NCI-H146 treated with DMSO at 0.1 percent for 48 hours (cell line): ENCODE data around the gene WWC2.
A peak's percentile ranks its signal among the peaks of the same experiment; 100 is the strongest.

Source experiments
- DNase-seq: peaks from one replicate; lab custom pipeline; 2025; ENCODE audit not compliant: unreplicated experiment; lab: John Stamatoyannopoulos, UW

WWC2 gene

DNA sequence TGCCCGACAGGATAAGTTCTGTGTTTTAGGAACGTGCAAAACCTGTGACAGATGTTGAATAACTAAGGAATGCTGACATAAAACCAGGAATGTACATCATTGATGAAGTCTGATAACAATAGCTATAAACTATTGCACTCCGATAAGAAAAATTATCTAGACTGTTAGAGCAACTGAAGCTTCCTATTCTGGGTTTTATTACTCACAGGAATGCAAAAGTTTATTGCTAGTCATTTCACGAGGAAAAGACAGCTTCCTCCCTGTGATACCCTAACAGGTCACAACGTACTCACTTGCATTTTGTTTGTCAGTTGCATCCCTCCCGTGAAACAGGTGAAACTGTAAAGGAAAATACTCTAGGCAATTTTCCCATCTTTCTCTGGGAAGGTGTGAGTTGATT lies 155.1 kb downstream of the WWC2 start:
- no peak for DNase-seq

DNA sequence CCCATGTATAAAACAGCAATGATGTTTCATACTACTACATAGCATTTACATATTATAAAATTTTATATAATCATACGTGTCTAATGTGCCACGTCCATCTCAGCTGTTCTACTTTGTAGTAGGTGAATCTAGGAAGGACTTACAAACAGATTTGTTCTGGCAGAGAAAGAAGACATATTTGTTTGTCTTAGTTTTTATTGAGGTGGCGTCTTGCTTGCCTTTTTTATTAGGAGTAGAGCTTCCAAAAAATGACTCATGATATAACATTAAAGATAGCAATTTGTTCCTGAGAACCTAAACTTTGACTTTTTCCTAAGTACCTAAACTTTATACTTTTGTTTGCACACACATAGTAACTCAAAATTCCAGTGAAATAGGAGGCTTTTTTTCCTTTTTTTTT lies 156.4 kb downstream of the WWC2 start:
- DNase-seq, result no peak

DNA sequence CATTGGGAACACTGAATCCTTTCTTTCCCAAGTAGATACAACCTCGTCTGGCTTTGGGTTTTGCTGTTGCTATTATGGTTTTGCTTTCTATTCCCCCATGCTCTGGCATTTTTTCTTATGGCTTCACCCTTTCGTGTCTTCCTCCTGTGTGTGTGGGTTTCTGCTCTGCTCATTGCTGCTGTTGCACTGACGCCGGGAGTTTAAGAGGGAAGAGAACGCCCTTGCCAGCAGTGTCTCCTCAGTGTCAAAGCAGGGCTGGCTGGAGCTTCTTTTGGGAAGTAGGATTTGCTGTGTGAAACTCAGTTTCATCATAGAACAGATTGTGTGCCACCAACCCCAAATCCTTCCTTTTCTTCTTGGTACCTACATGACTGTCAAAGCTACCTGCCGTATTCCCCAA lies 157.3 kb downstream of the WWC2 start:
- DNase-seq, result no peak

DNA sequence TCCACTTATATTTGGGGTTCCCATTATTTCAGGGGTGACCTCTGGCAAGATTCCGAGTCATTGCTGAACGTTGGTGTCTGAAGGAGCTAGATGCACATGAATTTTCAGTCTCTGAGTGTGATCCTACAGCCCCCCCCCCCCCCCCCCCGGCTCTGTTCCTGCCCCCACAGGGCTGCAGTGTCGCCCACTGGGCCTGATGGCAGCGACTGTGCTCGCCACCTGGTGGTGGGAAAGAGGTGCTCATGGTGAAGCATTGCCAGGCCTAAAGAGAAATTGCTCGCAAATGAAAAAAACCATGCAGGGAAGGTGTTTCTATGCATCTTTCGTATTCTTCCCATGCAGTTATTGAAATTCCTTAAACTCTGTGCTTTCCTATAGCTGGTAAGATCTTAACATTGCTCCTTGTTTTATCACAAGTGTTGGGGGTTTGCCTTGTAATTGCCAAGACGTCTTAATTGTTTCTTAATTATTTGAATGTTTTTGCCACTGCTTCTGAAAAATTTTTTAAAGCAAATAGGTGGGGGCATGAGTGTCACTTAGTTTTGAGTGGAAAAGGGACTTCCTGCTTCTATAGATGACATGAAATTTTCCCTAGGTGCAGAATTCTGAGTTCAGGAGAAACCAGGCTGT lies 157.8 kb downstream of the WWC2 start:
- DNase-seq, result no peak

DNA sequence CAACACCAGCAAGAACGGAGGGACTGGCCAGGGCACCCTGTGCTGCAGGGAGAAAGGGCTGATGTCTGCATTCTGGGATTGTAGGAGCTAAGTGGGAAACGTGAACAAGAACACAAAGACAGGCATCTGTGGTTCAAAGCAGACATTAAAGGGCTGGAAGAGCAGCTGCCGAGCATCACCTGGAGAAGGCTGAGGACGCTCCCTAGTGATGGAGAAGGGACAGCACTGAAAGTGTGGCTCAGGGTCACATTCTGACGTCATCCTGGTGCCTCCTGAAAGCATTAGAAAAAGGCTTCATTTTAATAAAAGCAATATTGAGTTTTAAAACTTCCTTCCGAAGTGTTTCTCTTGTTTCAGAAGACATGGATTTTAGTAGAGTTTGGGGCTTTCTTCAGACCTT lies 158.8 kb downstream of the WWC2 start:
- DNase-seq, result no peak

DNA sequence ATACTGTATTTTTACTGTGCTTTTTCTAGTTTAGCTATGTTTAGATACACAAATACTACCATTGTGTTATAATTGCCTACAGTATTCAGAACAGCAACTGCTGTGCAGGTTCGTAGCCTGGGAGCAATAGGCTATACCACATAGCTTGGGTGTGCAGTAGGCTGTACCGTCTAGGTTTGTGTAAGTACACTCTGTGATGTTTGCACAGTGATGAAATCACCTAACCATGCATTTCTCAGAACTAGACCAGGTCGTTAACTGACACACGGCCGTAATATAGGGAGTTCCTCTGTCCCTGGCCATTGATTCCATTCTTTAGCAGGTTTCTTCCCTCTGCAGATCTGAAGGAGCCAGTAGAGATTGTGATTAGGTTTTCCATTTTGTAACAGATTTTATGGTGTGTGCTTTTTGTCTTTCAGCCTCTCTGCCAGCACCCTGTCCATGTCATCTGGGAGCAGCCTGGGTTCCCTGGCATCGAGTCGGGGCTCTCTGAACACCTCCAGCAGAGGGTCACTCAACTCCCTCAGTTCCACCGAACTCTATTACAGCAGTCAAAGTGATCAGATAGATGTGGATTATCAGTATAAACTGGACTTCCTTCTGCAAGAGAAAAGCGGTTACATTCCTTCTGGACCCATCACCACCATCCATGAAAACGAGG lies 161.6 kb downstream of the WWC2 start:
- DNase-seq, result peak; percentile 11

DNA sequence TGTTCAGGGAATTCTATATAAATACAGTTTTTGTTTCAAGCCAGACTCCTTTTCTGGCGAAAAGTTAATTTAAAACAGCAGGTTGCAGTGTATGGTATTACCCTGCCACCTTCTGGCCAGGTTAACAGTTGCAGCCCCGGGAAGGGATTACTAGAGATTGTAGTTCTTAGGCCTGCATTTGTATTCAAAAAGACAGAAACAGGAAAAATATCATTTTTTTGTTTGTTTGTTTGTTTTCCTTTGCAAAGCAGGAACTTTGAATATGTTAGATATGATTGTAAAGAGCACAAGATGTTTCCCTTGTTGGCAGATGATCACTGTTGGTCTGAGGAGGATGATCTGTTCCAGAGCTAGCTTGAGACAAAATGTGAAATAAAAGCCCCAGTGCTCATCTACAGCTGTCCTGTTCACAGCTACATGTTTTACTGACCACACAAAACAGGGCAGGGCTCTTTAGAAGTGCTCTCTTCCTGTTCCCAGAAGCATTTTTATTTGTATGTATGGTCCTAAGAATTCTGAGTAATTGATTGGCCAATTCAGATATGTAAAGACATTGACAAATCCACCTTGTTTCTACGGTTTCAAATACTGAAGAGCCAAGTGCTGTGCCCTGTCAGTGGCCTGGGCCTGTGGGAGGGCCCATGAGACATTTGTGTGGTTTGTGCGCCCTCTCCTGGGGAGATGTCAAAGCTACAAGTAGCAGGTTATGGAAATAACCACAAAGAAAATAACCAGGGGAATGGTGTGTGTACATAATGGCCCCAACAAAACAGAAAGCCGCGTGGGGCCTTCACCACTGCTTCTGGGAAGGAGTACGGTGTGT lies 163.1 kb downstream of the WWC2 start:
- peak; percentile 18 for DNase-seq

DNA sequence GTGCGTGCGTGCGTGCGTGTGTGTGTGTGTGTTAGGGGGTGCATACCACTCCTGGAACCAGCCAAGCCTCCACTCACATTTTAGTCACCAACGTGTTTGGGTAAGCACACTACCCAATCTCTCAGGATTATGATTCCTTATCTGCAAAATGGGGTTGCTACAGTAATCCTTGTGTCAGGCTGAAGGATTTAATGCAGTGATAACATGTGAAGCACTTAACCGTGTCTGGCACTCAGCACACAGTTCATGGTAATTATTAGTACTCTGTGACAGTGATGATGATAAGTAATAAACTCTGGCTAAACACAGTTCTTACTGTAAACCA lies 163.7 kb downstream of the WWC2 start:
- no peak for DNase-seq

DNA sequence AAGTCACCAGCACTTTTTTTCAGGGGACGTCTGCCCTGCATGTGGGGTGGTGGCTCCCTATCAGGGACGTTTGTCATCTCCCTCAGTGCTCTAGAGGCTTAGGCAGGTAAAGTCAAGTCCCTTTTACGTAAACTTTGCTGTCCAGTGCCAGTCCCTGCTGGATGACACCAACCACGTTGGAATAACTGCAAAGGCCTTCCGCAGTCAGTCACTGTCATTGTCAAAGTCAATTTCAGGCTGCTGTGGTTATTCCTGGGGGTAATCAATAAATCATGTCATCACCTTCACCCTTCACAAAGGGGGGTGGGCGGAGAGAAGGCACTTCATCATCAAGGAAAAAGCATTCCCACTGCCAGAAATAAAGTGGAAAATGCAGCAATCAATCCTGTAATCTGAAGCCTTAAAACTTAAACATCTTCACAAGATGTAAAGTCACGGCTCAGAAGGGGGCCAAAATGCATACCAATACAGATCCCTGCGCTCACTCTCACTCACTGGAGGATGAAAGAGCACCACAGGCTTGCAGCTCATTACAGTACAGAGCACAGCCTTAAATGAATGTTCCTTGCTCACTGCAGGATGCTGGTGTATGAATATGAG lies 164.8 kb downstream of the WWC2 start:
- DNase-seq, result no peak

DNA sequence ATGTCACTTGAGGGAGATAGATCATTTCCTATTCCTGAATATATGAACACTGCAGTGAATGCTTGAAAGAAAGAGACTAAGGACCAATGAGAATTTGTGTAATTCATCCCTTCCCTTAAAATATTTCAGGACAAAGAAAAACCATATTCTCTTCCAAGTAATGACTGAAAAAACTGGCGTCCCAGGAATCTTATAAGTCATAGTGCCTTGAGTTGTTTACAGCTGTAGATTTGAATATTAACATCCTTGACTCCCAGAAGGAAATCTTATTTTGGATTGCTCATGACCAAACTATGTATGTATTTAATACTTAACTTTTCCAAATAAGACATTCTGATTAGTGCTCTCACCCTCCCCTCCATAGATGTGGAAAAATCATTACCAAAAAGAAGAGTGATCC lies 165.6 kb downstream of the WWC2 start:
- no peak for DNase-seq

DNA sequence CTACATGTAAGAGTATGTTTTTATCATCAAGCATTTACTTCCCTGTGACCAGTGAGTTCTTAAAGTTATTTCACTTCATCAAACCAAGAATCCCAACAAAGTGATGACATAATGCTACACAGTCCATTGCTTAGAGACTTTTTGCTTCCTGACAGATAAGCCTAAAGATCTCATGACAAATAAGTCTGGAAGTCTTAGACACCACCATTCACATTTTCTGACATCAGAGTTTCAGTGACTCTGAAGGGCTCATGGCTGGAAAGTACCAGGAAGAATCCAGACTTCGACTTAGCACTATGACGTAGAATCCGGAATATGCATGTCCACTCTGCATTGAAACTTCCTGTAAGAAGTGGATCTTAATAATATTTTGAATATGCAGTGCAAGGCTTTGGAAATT lies 167.3 kb downstream of the WWC2 start:
- DNase-seq, result no peak

DNA sequence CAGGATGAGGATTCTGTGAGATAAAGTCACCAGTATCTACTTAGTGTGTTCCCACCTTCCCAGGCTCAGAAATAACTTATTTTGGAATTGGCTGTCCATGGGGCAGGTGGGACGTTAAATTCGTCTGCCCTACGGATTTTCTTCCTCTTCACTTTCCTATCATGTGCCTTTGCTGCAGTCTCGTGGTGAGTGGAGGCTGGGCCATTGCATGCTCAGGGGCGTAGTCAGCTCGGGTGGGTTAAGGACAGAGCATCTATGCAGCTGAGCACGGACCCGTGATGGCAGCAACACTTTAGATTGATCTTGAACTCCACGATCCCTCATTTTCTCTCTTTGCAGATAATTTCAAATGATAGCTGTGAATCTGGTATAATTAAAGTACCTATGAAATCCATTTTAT lies 169.5 kb downstream of the WWC2 start:
- no peak for DNase-seq

DNA sequence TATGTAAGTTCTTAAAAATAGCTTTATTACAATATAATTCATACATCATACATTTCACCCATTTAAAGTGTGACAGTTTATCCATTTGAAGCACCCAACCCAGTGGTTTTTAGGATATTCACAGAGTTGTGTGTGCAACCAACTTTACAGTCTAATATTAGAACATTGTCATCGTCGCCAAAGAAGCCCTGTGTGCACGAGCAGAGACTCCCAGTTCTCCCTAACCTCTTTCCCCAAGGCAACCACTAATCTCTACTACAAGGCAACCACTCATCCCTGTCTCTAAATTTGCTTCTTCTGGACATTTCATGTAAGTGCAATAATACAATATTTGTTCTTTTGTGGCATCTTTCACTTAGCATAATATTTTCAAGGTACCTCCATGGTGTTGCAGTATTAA lies 173.3 kb downstream of the WWC2 start:
- DNase-seq, result no peak

DNA sequence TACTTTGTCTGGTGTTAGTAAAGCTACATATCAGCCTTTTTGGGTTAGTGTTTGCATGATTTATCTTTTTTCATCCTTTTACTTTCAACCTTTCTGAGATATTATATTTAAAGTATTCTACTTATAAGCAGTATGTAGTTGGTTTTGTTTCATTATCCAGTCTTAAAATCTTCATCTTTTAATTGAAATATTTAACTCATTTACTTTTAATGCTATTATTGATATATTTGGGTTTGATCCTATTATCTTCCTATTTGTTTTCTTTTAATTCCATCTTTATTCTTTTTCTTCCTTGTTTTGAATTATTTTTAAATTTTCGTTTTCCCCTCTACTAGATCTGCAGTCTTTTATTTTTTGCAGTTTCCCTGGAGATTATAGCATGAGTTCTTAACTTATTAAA lies 177.0 kb downstream of the WWC2 start:
- no peak for DNase-seq

DNA sequence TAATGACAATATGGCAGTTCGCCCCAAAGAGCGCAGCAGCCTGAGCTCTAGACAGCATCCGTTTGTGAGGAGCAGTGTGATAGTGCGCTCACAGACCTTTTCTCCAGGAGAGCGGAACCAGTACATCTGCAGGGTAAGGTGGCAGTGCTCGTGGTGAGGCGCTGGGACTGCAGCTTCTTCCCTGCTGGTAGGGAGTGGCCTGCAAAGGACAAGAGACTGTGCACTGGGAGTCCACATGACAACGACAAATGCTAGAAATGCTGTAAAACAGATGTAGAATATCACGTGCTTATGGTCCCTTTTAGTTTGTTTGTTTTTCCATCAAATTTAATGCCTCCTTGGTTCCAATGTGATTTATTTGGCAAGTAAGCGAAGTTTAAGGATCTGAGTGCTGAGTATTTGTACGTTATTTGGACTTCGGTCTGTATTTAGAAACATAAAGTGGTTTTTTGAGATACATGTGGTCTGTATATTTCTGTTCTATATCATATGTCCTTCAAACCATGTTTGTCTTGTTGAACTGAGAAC lies 185.3 kb downstream of the WWC2 start:
- no peak for DNase-seq

DNA sequence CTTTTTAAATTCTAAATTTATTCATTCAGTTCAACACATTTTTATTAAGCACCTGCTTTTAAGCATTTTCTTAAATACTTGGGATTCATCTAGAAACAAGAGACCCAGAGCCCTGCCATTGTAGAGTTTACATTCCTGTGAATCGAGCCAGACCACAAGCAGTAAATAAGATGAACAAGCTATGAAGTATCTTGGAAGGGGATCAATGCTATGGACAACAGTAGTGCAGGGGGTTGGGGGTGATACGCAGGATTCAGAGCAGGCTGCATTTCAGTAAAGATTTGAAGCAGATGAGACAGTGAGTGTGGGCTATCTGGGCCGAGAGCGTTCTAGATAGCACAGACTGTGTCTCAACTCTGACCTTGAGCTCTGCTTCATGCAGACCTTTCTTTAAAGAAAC lies 185.9 kb downstream of the WWC2 start:
- DNase-seq, result no peak

DNA sequence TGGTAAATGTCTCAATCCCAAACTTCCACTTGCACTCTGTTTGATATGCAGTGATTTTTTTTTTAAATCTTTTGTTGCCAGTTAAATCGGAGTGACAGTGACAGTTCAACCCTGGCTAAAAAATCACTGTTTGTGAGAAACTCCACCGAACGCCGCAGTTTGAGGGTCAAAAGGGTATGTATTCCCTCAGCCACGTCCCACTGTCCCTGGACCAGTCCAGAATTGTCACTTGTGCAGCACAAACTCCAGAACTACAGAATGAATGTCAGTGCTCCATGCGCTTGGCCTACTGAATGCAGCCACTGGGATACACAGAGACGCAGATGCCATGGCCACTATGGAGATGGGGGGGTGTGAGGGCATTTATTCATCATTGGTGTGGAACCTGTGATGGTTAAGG lies 186.8 kb downstream of the WWC2 start:
- DNase-seq, result no peak

DNA sequence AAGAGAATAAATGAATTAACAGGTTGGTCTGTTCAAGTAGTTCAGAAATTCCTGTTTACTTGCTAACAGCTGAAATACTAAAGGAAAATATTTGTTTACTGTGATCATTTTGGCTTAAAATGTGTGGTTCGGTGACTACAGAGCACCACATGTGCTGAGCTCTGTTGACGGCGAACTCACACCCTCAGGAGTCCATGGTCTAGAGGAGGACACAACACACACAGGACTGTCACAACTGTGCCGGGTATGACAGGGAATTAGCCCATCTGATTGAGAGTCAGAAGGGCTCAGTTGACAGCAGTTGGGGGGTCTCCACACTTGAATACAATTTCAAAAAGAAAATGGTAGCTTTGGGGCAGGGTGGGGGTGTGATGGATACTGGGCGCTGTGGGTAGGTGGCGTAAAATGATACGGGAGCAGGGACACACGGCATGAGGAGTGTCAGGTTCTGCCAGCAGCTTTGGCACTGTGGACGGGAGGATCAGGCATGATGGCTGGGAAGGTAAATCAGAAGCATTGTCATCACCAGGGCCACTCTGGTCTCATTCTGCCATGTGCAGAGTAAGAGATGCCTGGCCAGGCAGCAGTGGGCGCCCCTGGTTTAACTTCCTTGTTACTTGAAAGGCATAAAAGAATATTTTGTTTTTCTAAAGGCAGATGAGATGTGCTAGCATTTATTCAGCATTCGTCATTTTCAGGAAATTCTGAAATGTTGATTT lies 187.7 kb downstream of the WWC2 start:
- no peak for DNase-seq

DNA sequence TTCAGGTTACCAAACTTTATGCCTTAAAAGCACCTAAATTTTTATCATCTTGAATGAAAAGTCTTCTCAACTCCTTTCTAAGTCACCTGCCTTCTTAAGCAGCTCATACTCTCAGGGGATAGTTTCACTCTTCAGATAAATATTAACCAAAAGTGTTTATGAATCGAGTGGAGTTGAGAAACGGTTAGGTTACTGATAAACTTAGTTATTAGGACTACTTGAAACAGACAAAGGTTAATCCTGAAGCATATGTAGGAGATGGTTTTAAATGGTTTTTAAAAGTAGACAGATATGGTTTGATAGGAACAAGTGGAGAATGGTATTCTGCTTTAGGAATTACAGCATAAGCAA lies 188.2 kb downstream of the WWC2 start:
- DNase-seq, result no peak

DNA sequence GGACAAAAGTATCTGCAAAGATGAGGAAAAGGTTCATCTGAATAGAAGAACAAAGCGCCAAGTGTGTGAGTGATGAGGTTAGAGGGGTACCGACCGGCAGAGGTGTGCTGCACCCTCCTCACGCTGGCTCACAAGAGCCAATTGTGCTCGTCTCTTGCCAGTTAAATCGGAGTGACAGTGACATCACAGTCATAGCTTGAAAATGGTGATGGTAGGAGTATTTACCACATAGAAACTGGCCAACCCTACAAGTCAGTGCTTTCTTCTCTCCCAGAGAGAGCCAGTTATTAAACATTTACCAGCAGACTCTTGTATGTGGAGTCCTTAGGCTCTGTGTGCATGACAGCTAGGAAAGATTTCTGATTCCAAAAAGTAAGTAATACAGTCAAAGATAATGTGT lies 188.6 kb downstream of the WWC2 start:
- DNase-seq, result no peak

DNA sequence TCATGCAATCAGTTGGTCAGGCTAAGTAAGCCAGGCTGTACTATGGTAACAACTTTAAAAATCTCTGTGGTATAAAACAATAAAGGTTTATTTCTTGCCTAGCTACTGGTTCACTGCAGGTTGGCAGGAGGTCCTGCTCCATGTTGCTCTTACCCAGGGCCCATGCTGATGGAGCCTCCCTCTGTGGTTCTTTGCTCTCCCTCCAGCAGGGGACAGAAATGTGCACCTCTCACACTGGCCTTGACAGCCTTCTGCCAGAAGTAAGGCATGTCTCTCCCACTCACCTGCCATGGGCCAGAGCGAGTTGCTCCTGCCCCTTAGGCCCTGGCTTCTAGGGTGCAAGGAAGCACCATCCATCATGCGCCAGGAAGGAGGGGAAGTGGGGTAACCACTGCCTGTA lies 189.9 kb downstream of the WWC2 start:
- DNase-seq, result no peak
